Activated CD8-positive, alpha-beta memory T cell treated with anti-CD3 and anti-CD28 coated beads, Interleukin-2, amount 50 U/mL, for 4 hours (primary cell): Measurements from ENCODE around the gene ATP7B.
"Not testable (repeated sequence)": the region's sequence is repeated elsewhere in the genome, so short reads cannot be mapped to it uniquely, and the experiment has no call there.

ENCODE experiments used
- DNase-seq: peaks from one replicate; pipeline ENCODE4 v3.0.0-alpha.2; 2020

Gene ATP7B

DNA sequence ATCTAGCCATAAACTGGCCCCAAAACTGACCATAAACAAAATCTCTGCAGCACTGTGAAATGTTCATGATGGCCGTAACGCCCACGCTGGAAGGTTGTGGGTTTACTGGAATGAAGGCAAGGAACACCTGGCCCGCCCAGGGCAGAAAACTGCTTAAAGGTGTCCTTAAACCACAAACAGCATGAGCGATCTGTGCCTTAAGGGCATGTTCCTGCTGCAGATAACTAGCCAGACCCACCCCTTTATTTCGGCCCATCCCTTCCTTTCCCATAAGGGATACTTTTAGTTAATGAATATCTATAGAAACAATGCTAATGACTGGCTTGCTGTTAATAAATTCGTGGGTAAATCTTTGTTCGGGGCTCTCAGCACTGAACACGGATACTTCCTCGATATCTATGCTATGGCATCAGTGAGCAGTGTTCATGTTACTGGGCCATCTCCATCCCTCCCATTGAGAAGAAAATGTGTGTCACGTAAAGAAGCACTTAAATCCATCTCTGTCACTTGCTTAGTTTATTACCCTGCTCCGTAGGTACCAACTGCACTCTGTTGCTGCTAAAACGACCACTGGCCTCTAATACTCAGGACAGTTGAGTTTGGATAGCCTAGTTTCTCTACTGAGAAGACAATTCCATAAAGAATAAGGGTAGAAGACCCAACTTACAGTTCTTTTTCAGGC, 5.3 kb downstream of the ATP7B start:
- no peak for DNase-seq

DNA sequence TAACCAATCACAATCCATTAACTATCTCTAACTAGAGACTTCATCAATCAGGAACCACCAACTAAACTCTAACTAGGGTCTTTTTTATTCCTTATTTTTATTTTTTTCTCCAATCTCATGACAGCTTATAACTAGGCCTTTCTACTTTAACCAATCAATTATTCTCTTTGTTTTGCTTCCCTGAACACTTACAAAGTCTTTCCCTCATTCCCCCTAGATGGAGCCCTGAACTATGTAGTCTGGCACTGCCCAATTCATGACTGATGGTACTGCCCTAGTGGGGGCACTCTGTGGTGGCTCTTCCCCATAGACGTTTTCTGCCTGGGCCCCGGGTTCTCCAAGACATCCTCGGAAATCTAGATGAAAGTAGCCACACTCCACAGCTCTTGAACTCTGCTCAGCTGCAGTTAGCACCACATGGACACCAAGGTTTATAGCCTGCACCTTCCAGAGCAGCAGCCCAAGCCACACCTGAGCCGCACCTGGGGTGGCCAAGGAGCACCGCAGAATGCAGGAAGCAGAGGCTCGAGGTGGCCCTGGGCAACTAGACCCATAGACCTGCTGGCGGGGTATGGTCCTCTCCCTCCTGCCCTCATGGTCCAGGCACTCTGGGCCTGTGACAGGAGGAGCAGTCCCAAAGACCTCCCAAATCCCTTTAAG, 6.6 kb downstream of the ATP7B start:
- DNase-seq: no peak

DNA sequence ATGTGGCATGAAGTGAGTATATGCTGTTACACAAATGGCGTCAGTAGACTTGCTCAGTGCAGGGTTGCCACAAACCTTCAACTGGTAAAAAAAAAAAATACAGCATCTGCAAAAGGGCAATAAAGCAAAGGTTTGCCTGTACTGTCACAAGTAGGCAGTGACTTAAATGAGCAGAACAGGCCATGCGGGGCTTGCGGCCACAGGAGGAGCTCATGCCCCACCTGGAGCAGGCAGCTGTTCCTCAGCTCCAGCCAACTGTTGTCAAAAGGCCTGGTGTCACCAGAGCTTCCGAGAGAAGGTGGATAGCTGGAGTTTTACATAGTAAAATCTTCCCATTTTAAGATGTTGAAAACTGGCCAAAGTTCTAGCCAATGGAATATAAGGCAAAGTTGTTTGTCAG, 7.7 kb downstream of the ATP7B start:
- no peak for DNase-seq

DNA sequence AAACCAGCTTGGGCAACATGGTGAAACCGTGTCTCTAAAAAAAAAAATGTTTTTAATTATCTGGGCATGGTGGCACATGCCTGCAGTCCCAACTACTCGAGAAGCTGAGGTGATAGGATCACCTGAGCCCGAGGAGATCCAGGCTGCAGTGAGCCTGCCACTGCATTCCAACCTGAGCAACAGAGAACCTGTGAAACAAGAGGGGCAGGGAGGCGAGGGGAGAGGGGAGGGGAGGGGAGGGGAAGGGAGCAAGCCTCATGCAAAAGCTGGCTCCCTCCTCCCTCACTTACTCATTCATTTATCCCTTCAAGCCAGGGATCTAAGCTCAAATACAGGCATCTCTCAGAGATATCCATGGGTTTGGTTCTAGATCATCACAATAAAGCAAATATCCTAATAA, 8.9 kb downstream of the ATP7B start:
- DNase-seq: no peak

DNA sequence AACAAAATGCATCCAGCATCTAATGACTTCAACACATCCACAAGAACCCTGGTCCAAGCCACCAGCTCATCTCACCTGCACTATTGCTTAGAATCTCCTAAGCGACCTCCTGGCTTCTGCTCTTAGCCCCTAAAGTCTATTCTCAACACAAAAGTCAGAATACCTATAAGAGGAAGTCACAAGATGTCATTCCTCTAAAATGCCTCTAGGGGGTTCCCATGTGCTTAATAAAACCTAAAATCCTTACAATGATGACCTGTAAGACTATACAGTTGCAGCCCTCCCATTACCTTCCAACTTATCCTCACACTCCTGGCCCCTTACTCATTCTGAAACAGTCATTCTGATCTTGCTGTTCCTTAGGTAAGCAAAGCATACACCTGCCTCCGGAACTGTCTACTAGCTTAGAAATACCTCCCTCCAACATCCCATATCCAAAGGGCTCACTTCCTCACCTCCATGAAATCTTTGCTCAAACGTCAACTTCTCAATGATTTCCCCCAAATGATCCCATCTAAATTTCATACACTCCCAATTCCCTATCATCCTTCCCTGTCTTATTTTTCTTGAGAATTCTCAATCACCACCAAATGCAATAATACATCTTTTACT, 10.0 kb downstream of the ATP7B start:
- DNase-seq: no peak

DNA sequence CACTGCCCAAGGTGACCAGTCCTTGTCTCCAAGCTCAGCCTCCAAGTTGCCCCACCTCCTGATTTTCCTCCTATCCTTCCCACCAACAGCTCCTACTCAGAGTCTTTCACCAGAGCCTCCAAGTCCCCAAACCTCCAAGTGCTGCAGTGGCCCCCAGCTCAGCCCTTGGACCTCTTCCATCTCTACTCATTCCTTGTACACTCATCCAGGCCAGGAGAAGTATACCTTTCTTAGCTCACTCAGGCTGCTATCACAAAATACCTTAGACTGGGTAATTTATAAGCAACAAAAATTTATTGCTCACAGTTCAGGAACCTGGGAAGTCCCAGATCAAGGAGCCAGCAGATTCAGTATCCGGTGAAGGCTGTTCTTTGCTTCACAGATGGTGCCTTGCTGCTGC, 11.3 kb downstream of the ATP7B start:
- no peak for DNase-seq

DNA sequence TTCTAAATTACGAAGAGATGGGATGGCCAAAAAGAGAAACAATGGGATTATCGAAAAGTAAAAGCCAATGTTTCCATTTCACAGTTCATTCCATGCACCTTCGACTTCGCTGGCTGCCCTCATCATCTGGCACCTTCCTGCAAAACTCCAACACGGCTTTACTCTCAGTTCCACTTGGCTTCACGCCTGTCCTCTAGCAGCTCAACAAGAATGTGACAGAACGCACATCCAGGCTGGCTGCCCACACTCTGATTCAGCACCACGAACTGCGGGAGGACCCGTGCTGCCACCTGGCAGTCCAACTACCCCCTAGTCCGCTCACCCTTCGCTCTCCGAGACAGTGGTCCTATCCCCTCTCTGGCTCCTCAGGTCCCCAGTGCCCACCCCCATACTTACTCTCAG, 11.7 kb downstream of the ATP7B start:
- no peak for DNase-seq

DNA sequence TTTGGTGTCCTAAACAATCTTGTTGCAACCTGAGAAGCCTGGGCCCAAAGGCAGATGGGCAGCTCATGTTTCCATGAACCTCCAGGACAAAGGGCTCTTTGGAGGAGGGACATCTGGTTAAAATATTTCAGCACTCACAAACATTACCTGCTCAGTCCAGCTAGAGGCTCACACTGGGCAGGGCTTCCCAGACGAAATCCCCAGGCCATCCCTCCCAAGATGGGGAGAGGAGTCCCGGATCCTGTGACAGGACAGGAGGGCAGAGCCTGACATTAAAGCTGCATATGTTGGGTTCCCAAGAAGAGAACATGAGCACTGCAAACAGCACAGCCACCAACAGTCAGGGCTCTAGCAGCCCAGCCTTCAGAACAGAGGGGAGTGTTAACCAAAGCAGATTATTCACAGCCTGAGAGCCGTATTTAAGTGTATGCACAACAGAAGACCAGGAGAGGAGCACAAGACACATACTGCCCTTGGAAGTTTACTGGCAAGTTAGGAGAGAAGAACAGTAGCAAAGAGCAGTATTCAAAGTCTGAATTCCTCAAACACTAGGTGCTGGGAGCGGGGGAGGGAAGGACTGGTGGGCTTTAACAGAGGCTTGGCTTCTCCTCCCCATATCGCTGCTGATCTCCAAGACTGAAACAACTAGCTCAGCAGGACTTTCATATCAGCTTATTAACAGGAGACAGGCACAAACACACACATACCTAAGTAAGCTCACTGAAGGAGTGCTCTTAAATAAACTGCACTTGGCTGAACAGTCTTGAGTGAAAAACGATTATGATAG, 12.3 kb downstream of the ATP7B start:
- no peak for DNase-seq

DNA sequence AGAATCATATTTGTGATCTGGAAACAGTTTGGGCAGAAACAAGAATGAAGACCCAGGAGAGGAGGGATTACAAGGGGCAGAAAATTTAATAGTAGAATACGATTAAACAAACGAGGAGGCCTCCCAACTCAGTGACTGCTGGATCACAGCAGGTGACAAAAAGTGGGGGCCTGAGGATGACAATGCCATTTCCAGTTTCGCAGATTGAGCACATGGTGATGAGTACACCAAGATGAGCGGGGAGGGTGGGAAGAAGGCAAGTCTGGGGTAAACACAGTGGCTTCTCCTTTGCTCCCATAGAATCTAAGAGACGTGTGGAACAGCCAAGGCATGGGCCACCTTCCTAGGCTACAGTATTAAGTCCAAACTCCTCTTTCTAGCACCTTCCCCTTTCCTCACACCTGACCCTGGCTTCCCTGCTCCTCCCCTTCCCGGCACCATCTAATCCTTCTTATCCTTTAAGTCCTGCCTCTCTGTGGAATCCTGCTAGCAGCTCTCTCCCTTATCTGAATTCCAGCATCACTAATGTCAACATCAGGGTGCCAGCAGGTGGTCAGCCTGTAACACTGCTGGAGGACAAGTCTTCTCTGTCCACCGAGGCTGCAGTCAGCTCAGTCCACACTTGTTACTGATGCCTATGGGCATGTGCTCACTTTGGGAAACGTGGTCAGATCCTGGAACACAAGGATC, 13.5 kb downstream of the ATP7B start:
- no peak for DNase-seq

DNA sequence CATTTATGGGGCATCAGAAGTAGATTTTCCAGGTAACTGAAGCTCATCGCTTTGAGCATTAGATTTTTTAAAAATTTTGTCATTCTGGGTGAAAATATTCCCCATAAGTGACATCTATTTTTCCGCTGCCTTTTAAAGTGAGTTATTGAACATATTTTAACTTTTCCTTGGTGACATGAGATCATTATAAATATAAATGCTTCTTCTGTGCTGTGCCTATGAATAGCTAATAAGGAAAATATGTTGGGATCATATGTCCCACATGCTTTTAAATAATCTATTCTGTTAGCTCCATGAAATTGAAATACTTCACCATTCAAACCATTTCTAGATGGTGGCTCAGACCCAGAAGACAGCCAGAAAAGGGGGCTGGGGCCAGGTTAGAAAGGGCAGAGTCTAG, 14.1 kb downstream of the ATP7B start:
- DNase-seq: no peak

DNA sequence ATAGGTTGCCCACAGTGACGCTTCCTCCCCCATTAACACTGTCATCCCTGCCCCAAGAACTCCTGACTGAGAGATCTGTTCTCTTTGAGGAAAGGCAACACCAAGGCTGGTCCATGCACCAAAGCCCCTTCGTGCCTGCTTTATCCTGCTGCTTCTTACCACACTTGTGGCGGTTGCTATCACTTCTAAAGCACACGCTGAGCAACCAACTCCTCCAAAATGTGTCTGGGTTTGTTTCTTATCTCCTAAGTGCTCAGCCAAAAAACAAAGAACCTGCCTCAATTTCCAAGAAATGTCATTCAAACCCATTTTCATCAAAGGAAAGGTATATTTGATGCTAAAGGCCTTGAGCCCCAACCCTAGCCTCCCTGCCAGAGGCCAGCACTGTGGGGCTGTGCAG, 14.6 kb downstream of the ATP7B start:
- DNase-seq: no peak

DNA sequence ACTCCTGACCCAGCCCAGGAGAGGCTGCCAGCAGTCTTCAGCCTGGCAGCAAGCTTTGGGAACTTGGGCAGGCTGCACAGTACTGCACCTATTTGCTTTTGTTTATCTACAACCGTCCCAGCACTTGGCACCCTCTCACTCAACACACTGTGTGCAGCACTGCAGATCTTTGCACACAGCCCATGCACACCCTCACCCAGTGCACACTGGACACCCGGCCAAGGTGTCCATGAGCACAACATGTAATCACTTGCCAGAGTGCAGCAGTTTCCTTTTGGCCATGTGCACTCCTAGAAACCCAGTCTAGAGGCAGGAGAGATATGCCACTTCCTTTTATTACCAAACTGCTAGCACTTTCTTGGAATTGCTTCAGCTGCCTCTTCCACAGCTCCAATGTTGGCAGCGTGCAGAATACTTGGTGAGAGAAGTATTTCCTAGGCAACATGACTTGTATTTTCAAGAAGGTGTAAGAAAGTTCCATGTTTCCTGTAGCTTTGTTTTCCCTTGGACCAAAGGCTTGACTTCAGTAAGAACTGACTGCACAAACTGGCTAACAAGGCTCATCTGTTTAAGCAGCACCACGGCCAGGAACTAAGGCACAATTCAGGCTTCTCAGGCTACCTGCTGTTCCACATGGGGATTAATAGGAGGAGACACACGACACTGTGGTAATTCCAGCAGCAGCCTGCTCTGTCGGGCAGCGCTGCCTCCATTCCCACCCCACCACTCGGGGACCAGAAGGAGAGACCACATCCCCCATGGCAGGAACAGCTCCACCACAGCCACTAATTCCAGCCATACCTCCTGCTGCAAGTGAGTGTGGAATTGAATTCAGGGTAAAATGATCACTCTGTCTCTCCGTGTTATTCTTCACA, 15.3 kb downstream of the ATP7B start:
- no peak for DNase-seq

DNA sequence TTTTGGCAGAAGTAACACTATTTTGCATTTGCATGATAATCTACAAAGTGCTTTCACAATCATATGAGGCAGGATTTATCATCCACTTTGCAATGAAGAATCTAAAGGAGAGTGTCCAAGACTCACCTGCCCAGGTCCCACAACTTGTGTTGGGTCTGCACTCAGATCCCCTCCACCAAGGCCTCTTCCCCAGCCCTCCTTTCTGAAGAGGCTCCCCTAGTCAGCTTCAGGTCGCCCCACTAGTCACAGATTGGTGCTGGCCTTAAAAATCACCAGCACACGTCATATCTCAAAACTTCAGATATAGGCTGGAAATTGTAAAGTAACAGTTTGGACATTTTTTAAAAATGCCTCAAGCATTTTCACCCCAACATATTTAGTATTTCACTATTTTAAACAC, 17.5 kb downstream of the ATP7B start:
- DNase-seq: no peak

DNA sequence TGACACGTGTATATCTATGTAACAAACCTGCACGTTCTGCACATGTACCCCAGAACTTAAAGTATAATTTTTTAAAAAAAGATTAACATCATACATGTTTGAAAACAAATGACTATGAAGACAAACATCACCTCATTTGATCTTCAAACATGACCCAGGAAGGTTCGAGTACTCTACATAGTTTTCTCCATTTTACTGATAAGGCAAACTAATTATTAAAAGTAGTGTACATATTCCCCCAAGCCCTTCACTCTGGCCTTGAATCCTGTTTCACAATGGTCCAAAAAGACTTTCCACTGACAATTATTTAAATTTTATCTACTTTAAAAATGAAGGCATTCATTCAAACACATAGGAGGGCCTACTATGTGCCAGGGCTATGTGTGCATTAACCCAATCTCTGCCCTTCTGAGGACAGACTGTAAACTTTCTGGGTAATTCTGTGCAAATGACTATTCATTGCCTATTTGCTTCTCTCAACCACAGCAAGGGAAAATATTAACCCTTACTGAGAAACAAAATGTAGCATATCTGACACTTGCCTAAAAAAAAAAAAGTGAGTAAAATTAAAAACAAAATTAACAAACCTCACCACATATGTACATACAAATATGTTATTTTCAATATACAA, 22.1 kb downstream of the ATP7B start:
- no peak for DNase-seq

DNA sequence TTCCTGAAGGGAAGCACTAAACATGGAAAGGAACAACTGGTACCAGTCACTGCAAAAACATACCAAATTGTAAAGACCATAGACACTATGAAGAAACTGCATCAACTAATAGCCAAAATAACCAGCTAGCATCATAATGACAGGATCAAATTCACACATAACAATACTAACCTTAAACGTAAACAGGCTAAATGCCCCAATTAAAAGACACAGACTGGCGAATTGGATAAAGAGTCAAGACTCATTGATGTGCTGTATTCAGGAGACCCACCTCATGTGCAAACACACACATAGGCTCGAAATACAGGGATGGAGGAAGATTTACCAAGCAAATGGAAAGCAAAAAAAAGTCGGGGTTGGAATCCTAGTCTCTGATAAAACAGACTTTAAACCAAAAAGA, 26.3 kb downstream of the ATP7B start:
- DNase-seq: not testable (repeated sequence)

DNA sequence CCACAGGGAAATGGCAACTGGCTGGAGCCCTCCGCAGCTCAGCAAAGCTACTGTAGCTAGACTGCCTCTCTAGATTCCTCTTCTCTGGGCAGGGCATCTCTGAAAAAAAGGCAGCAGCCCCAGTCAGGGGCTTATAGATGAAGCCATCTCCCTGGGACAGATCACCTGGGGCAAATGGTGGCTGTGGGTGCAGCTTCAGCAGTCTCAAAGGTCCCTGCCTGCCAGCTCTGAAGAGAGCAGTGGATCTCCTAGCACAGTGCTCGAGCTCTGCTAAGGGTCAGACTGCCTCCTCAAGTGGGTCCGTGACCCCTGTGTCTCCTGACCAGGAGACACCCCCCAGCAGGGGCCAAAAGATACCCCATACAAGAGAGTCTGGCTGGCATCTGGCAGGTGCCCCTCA, 28.0 kb downstream of the ATP7B start:
- not testable (repeated sequence) for DNase-seq

DNA sequence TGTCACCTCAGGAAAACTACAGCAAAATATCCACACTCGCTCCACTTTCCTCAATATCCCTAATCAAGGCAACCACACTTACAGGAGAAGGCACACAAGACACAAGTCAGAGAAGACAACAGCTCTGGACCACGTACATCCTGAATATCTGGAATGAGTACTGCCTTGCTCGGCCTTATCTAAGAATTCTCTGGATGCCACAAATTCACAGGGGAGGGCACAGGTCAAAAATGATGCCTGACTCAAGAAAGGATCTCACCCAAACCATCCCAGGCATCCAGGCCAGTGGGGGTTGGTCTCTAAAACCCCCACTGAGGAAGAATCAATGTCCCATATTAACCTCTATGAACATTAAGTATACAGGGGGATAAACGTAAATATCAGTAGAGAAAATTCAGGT, 29.9 kb downstream of the ATP7B start:
- no peak for DNase-seq

DNA sequence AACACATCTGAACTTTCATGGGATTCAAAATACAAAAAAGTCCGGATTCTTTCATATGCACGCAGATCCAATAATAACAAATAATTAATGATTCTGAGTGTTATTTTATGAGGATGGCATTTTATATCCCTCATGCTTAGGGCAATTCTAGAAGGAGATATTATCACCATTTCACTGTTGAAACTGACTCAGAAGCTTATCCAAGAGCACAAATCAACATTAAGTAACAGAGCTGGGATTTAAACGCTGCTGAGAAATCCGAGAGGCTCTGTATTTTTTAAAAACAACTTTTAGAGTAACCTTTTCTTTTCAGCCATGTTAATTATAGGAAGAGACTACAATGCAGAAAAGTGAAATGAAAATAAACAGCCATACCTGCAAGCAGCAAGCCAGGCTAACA, 30.3 kb downstream of the ATP7B start:
- no peak for DNase-seq

DNA sequence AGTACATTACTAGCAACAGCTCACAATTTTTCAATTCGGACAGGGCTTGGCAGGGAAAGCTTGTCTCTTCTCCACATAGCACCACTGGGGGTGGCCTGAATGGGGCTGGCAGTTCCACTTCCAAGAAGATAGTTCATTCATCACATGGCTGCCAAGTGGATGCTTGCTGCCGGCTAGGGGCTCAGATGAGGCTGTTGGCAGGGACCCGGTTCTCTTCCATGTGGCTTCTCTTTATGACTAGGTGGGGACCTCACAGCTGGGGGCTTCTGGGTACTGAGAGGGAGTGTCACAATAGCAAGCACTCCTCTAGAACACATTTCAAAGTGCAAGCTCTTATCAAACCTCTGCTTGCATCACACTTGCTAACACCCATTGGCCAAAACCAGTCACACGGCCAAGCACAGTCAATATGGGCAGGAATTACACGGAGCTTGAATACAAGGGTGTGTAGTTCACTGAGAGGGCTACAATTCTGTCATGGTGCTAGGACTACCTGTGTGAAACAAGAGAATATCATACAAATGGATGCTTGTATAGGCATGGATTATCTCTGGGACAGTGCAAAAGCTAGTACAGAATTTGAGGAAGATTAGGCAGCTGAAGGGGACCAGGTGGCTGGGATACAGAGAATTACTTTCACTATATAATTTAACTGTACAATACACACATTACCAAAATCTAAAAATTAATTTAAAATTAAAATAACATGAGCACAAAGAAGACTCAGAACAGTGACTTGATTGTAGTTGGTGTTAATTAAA, 32.3 kb downstream of the ATP7B start:
- no peak for DNase-seq

DNA sequence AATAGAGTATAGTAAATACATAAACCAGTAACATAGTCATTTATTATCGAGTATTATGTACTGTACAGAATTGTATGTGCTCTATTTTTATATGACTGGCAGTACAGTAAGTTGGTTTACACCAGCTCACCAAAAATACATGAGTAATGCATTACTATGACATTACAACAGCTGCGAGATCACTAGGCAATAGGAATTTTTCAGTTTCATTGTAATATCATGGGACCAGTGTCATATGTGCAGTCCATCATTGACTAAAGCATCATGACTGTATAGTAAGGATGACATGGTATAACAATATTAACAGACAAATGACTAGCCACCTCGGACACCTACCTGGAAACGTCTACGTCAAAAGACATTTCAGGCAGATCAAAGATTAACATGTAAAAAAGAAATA, 33.6 kb downstream of the ATP7B start:
- no peak for DNase-seq

DNA sequence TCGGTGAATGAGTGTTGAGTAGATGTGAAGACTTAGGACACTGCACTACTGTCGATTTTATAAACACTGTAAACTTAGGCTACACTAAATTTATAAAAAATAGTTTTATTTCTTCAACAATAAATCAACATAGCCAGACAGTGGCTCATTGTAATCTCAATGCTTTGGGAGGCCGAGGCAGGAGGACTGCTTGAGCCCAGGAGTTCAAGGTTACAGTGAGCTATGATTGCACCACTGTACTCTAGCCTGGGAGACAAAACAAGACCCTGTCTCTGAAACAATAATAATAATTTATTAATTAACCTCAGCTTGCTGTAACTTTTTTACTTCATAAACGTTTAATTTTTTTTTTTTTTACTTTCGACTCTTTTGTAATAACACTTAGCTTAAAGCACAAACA, 34.4 kb downstream of the ATP7B start:
- no peak for DNase-seq
